ENCODE measurements around the gene AHCYL2.
"Not testable (repeated sequence)": the region's sequence is repeated elsewhere in the genome, so short reads cannot be mapped to it uniquely, and the experiment has no call there.

The AHCYL2 gene

GRCh38 chr7:129405527-129405926, 180.7 kb downstream of the AHCYL2 start:
- peaks cover 37% of the 10 kb centered on the region for H3K36me3 Mint-ChIP-seq
- no peaks in the 10 kb centered on the region for H3K27me3 Mint-ChIP-seq
- H3K27ac Mint-ChIP-seq, result no peak overlapping the region
- no peak overlapping the region for H3K4me3 Mint-ChIP-seq
- no peak for ATAC-seq
- no peaks in the 10 kb centered on the region for H3K9me3 Mint-ChIP-seq
- no peaks in the 10 kb centered on the region for H3K4me1 Mint-ChIP-seq

GRCh38 chr7:129410238-129410637, 185.4 kb downstream of the AHCYL2 start:
- not testable (repeated sequence) for H3K4me1 Mint-ChIP-seq, H3K27me3 Mint-ChIP-seq, H3K27ac Mint-ChIP-seq, ATAC-seq, H3K4me3 Mint-ChIP-seq, H3K9me3 Mint-ChIP-seq
- H3K36me3 Mint-ChIP-seq, result peaks cover 77% of the 10 kb centered on the region

GRCh38 chr7:129412501-129412900, 187.7 kb downstream of the AHCYL2 start:
- H3K27me3 Mint-ChIP-seq, result no peaks in the 10 kb centered on the region

GRCh38 chr7:129417073-129417472, 192.2 kb downstream of the AHCYL2 start:
- Mint-ChIP-seq H3K36me3 (peaks cover 47% of the 10 kb centered on the region), H3K4me1 (no peaks in the 10 kb centered on the region), H3K9me3 (peaks cover 3% of the 10 kb centered on the region)

More at GRCh38 chr7:129412501-129412900, 187.7 kb downstream of the AHCYL2 start:
- Mint-ChIP-seq H3K27ac (no peak overlapping the region), H3K4me1 (no peaks in the 10 kb centered on the region), H3K36me3 (peaks cover 78% of the 10 kb centered on the region), H3K4me3 (no peak overlapping the region), H3K9me3 (peaks cover 3% of the 10 kb centered on the region)
- no peak for ATAC-seq

GRCh38 chr7:129421717-129422250, 197.0 kb downstream of the AHCYL2 start:
- Mint-ChIP-seq H3K4me1 (no peaks in the 10 kb centered on the region), H3K27me3 (no peaks in the 10 kb centered on the region), H3K36me3 (peaks cover 40% of the 10 kb centered on the region), H3K9me3 (no peaks in the 10 kb centered on the region), H3K4me3 (no peak overlapping the region), H3K27ac (no peak overlapping the region)
- no peak for ATAC-seq

More at GRCh38 chr7:129417073-129417472, 192.2 kb downstream of the AHCYL2 start:
- Mint-ChIP-seq H3K27ac (no peak overlapping the region), H3K4me3 (no peak overlapping the region), H3K27me3 (no peaks in the 10 kb centered on the region)
- no peak for ATAC-seq

GRCh38 chr7:129422727-129423126, 197.9 kb downstream of the AHCYL2 start:
- Mint-ChIP-seq H3K4me3 (no peak overlapping the region), H3K9me3 (no peaks in the 10 kb centered on the region), H3K36me3 (peaks cover 48% of the 10 kb centered on the region), H3K27me3 (no peaks in the 10 kb centered on the region), H3K4me1 (no peaks in the 10 kb centered on the region), H3K27ac (no peak overlapping the region)
- no peak for ATAC-seq

GRCh38 chr7:129423700-129424410, 199.0 kb downstream of the AHCYL2 start:
- Mint-ChIP-seq H3K27me3 (no peaks in the 10 kb centered on the region), H3K4me1 (no peaks in the 10 kb centered on the region), H3K36me3 (peaks cover 47% of the 10 kb centered on the region), H3K9me3 (no peaks in the 10 kb centered on the region), H3K27ac (no peak overlapping the region), H3K4me3 (no peak overlapping the region)
- no peak for ATAC-seq

GRCh38 chr7:129426482-129426881, 201.7 kb downstream of the AHCYL2 start:
- Mint-ChIP-seq H3K36me3 (peaks cover 51% of the 10 kb centered on the region), H3K27ac (no peak overlapping the region), H3K4me3 (no peak overlapping the region), H3K9me3 (no peaks in the 10 kb centered on the region), H3K27me3 (no peaks in the 10 kb centered on the region), H3K4me1 (no peaks in the 10 kb centered on the region)
- no peak for ATAC-seq

- Mint-ChIP-seq H3K4me1 (peaks cover under 1% of the 10 kb centered on the region), H3K27me3 (peaks cover 3% of the 10 kb centered on the region), H3K4me3 (no peak overlapping the region), H3K36me3 (peaks cover 47% of the 10 kb centered on the region), H3K27ac (no peak overlapping the region), H3K9me3 (no peaks in the 10 kb centered on the region)
- no peak for ATAC-seq
Measured at GRCh38 chr7:129427526-129428045, 202.8 kb downstream of the AHCYL2 start.

- H3K4me1 Mint-ChIP-seq, result peaks cover 20% of the 10 kb centered on the region
- ATAC-seq, result no peak
- H3K9me3 Mint-ChIP-seq, result no peaks in the 10 kb centered on the region
- H3K36me3 Mint-ChIP-seq, result peaks cover 19% of the 10 kb centered on the region
- no peak overlapping the region for H3K27ac Mint-ChIP-seq
- H3K27me3 Mint-ChIP-seq, result peaks cover 33% of the 10 kb centered on the region
- no peak overlapping the region for H3K4me3 Mint-ChIP-seq
Measured at GRCh38 chr7:129431911-129432643, 207.2 kb downstream of the AHCYL2 start.

- peak; percentile 98 for ATAC-seq
- peaks cover 5% of the 10 kb centered on the region for H3K36me3 Mint-ChIP-seq
- H3K9me3 Mint-ChIP-seq, result no peaks in the 10 kb centered on the region
Measured at GRCh38 chr7:129433847-129434674, 209.2 kb downstream of the AHCYL2 start, which contains the start of gene STRIP2. STRIP2 (plus strand) TSS chr7:129434432; CDS start chr7:129434473, 41 bp downstream.

GRCh38 chr7:129434675-129435318, 210.0 kb downstream of the AHCYL2 start:
- Mint-ChIP-seq H3K27ac (no peak overlapping the region), H3K9me3 (no peaks in the 10 kb centered on the region), H3K27me3 (peaks cover 33% of the 10 kb centered on the region), H3K36me3 (no peaks in the 10 kb centered on the region), H3K4me3 (peak overlapping the region; percentile 93), H3K4me1 (peaks cover 20% of the 10 kb centered on the region)
- no peak for ATAC-seq

More at GRCh38 chr7:129433847-129434674, 209.2 kb downstream of the AHCYL2 start, which contains the start of gene STRIP2:
- peak within 1 kb of the TSS; percentile 13 for H3K27ac Mint-ChIP-seq
- H3K27me3 Mint-ChIP-seq, result peaks cover 33% of the 10 kb centered on the region
- H3K4me3 Mint-ChIP-seq, result peak within 1 kb of the TSS; percentile 93
- peaks cover 20% of the 10 kb centered on the region for H3K4me1 Mint-ChIP-seq

GRCh38 chr7:129435414-129435829, 210.6 kb downstream of the AHCYL2 start:
- H3K27ac Mint-ChIP-seq, result no peak overlapping the region
- H3K4me3 Mint-ChIP-seq, result peak overlapping the region; percentile 93
- ATAC-seq, result no peak
- no peaks in the 10 kb centered on the region for H3K36me3 Mint-ChIP-seq
- no peaks in the 10 kb centered on the region for H3K9me3 Mint-ChIP-seq
- peaks cover 20% of the 10 kb centered on the region for H3K4me1 Mint-ChIP-seq
- peaks cover 33% of the 10 kb centered on the region for H3K27me3 Mint-ChIP-seq

- H3K27me3 Mint-ChIP-seq, result peaks cover 33% of the 10 kb centered on the region
- no peaks in the 10 kb centered on the region for H3K36me3 Mint-ChIP-seq
- H3K9me3 Mint-ChIP-seq, result no peaks in the 10 kb centered on the region
- peaks cover 20% of the 10 kb centered on the region for H3K4me1 Mint-ChIP-seq
- ATAC-seq, result no peak
- no peak overlapping the region for H3K27ac Mint-ChIP-seq
- H3K4me3 Mint-ChIP-seq, result no peak overlapping the region
Measured at GRCh38 chr7:129436335-129436923, 211.6 kb downstream of the AHCYL2 start.

Data from stimulated activated memory B cell treated with anti-CD40 and anti-IgM and Interleukin-4, amounts not matched to agents 10 μg/mL and 1 μg/mL and 100 μg/mL, for 72 hours (primary cell).